HFF-Myc (cell line): ENCODE results near the gene NAXE.

Source experiments
- DNase-seq: peaks from one replicate; pipeline ENCODE4 v3.0.0-alpha.2; 2011; ENCODE audit warnings: low read depth; ENCODE audit errors: extremely low read depth
- H3K4me3 ChIP-seq: replicated peaks from 2 replicates; pipeline ENCODE4 v1.5.1; 2011; ENCODE audit warnings: low read depth, mild to moderate bottlenecking, control low read depth, low read length
- CTCF ChIP-seq: IDR thresholded peaks from 2 replicates; pipeline ENCODE4 v1.5.1; 2012; ENCODE audit warnings: mild to moderate bottlenecking, low read depth, low read length, control low read depth; ENCODE audit errors: missing control alignments

Gene NAXE

GRCh38 chr1:156596426-156596825 is 4.8 kb downstream of the NAXE start:
- H3K4me3 ChIP-seq: no peak overlapping the region
- no peak for TF ChIP-seq CTCF
- no peak for DNase-seq

- no peak for TF ChIP-seq CTCF
- H3K4me3 ChIP-seq: no peak overlapping the region
- DNase-seq: no peak
Measured at GRCh38 chr1:156598125-156598524, 6.5 kb downstream of the NAXE start.

DNA sequence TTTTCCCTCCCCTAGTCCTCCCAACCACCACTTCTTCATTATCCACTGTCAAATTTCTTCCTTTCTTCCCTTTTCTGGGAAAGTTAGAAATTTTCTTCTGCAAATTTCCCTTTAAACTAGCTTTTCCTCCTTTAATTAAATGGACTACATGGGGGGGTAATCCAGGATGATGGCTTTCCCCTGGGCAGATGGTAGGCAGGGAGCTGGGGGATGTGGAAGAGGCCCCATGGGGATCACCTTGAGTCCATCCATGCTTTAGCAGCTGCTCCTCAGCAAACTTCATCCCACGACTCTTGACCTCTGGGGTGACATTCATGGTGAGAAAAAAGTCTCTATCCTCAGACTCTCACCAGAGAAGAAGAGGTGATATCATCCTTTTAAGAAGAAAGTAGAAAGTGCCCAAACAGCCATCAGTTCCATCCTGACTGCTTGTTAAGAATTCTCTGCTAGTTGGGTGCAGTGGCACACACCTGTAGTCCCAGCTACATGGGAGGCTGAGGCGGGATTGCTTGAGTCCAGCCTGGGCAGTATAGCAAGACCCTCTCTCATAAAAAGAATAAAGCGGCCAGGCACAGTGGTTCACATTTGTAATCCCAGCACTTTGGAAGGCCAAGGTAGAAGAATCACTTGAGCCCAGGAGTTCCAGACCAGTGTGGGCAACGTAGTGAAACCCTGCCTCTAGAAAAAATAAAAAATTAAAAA is 7.3 kb downstream of the NAXE start:
- no peak for DNase-seq
- TF ChIP-seq CTCF: no peak
- H3K4me3 ChIP-seq: no peak overlapping the region

GRCh38 chr1:156599811-156600210 is 8.2 kb downstream of the NAXE start:
- peak overlapping the region; percentile 74 for H3K4me3 ChIP-seq
- no peak for DNase-seq
- no peak for TF ChIP-seq CTCF

DNA sequence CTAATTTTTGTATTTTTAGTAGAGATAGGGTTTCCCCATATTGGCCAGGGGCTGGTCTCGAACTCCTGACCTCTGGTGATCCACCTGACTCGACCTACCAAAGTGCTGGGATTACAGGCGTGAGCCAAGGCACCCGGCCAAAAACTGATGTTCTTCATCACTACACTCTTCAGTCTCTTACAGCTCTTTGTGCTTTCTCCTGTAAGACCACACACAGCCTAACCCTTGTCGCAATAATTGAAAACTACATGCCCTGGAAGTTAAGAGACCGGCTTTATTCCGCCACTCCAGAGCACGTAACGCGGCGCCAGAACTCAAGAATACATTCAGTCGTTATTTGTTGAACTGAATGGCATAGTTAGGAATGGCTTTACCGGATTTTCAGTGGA is 9.2 kb downstream of the NAXE start:
- no peak for DNase-seq
- no peak for TF ChIP-seq CTCF
- peak overlapping the region; percentile 74 for H3K4me3 ChIP-seq

DNA sequence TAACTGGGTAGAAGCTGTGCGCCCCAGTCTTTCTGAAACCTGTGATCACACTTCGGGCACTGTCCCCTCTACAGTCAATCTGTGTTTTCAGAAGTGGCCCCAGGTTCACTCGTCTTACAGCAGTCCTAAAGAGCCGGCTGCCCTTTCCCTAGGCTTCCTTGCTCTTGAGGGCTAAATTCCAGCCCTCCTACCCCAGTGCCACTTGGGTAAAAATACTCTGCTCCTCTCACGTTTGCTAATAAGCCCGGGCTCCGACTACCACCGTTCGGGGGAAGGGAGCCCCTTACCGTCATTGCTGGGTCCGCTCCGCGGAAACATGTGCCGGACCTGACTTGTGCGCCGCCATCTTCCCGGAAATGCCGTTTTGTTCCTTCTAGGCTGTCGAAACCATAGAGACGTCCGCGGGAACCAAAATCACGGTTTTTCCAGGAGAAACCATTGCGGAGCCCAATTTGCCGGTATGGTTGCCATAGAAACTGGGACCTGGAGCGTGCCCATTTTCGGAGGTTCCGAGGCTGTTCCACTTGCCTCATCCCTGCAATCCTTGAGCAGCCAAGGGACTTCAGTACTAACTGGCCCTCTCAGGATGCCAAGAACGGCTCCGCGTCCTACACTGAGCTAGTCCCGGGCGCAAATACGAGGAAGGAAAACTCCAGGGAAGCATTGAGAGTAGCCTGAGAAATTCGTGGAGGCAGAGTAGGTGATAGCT is 9.7 kb downstream of the NAXE start, which contains the start of gene GPATCH4:
TSS of gene GPATCH4 (minus strand) at position 358 of the 709 bp plus-strand sequence.
- H3K4me3 ChIP-seq: peak within 1 kb of the TSS; percentile 74
- TF ChIP-seq CTCF: no peak
- DNase-seq: peak; percentile 87
